Measurements from ENCODE around the gene SLC16A4.

DNA sequence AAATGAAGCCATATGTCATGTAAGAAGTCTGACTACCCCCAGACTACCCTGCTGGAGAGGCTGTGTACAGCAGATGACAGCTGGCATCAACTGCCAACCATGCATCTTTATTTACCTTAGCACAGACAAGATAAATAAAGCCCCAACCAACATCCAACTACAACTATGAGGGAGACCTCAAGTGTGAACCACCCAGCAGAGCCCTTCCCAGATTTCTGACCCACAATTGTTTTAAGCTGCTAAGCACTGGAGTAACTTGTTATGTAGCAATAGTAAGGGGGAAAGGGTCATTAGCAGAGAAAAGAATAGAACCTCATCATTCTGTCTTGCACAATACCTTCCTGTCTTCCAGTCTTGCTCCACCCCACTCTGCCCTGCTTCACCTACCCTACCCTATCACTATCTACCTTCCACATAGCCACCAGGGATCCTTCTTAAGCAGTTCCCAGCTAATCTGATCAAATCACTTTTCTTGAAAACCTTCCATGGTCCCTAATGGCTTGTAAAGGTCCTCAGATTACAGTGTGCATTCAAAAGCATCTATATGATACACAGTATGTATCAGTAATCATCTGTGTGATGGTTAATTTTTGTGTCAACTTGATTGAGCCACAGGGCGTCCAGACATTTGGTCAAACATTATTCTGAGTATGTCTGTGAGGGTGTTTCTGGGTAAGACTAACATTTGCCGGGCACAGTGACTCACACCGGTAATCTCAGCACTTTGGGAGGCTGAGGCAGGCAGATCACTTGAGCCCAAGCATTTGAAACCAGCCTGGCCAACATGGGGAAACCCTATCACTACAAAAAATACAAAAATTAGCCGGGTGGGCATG lies 71.3 kb downstream of the SLC16A4 start:
- TF ChIP-seq, protein P1, sequence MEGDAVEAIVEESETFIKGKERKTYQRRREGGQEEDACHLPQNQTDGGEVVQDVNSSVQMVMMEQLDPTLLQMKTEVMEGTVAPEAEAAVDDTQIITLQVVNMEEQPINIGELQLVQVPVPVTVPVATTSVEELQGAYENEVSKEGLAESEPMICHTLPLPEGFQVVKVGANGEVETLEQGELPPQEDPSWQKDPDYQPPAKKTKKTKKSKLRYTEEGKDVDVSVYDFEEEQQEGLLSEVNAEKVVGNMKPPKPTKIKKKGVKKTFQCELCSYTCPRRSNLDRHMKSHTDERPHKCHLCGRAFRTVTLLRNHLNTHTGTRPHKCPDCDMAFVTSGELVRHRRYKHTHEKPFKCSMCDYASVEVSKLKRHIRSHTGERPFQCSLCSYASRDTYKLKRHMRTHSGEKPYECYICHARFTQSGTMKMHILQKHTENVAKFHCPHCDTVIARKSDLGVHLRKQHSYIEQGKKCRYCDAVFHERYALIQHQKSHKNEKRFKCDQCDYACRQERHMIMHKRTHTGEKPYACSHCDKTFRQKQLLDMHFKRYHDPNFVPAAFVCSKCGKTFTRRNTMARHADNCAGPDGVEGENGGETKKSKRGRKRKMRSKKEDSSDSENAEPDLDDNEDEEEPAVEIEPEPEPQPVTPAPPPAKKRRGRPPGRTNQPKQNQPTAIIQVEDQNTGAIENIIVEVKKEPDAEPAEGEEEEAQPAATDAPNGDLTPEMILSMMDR (IDR thresholded peaks at IDR 0.05) = no peak
- TF ChIP-seq EZH2 (IDR thresholded peaks at IDR 0.05; ENCODE audit: borderline replicate concordance, insufficient read depth, low read depth, low read length, poor library complexity, severe bottlenecking) = no peak
